ENCODE data around the gene ADNP2.

- no peak for TF ChIP-seq CTCF (conservative IDR thresholded peaks at IDR 0.05)
- no peak for TF ChIP-seq ZFX (IDR thresholded peaks at IDR 0.05)
Observed at GRCh38 chr18:80189531-80189865, 80.4 kb downstream of the ADNP2 start.
